B cell (primary cell): ENCODE data around the gene OR6K3. TPM values are rescaled to one million over a fixed set of nuclear protein-coding genes. Genes with fewer than 3 reads are reported as not detected.

Experiments used
- ATAC-seq: fragments of 200-7000 bp; cut with Tn5 transposase; one replicate; pipeline ENCODE4 v1.10.0; 2021; ENCODE audit warnings: low read depth, mild to moderate bottlenecking, moderate number of reproducible peaks, moderate library complexity
- CTCF ChIA-PET: fragments of 350-600 bp; sonication (Branson Sonifier 250); formaldehyde crosslinking; loops from one replicate; lab custom pipeline; 2021; ENCODE audit warnings: antibody characterized with exemption, inconsistent platforms; lab: Charles Lee
- POLR2A ChIA-PET: fragments of 350-600 bp; sonication (Branson Sonifier 250); formaldehyde crosslinking; loops from one replicate; lab custom pipeline; 2021; ENCODE audit warnings: antibody characterized with exemption; lab: Charles Lee
- DNase-seq: peaks from one replicate; pipeline ENCODE4 v3.0.0; 2013
- H2AFZ ChIP-seq: 2 replicates; pipeline ENCODE4 v1.6.1; 2012; ENCODE audit warnings: mild to moderate bottlenecking, low read depth, low read length; ENCODE audit not compliant: insufficient read depth, poor library complexity, severe bottlenecking
- H3K27ac ChIP-seq, 2 donors: 1 replicate in 1 of 2; 2 replicates in 1 of 2; pipeline ENCODE4 v1.5.1; 2012 to 2013; ENCODE audit warnings: low read length in 2 of 2, mild to moderate bottlenecking in 2 of 2, moderate library complexity in 1 of 2
- H3K27me3 ChIP-seq, 4 experiments: fragments of 200-600 bp in 1 of 4; sonication (generic) in 1 of 4; replicated peaks in 1 of 4; 1 replicate in 2 of 4; 2 replicates in 2 of 4; pipeline versions ENCODE4 v1.6.1 to v1.7.0; 2013 to 2016; ENCODE audit warnings: low read length in 3 of 4, mild to moderate bottlenecking in 2 of 4, mixed read lengths in 1 of 4, moderate library complexity in 1 of 4; ENCODE audit not compliant: insufficient read depth in 4 of 4, control insufficient read depth in 3 of 4; ENCODE audit errors: control extremely low read depth in 1 of 4
- H3K36me3 ChIP-seq, 2 experiments: replicated peaks in 1 of 2; 1 replicate in 1 of 2; 2 replicates in 1 of 2; pipeline versions ENCODE4 v1.6.1 to v1.7.1; 2013; ENCODE audit warnings: low read length in 1 of 2; ENCODE audit not compliant: insufficient read depth in 2 of 2, control insufficient read depth in 1 of 2; ENCODE audit errors: control extremely low read depth in 1 of 2, extremely low read depth in 1 of 2
- H3K4me1 ChIP-seq, 2 donors: fragments of 200-600 bp in 1 of 2; sonication (generic) in 1 of 2; 1 replicate in 1 of 2; 2 replicates in 1 of 2; pipeline versions ENCODE4 v1.5.1 to v1.6.1; 2013 to 2017; ENCODE audit warnings: low read length in 2 of 2; ENCODE audit not compliant: control insufficient read depth in 2 of 2, insufficient read depth in 2 of 2
- H3K4me2 ChIP-seq: replicated peaks from 2 replicates; pipeline ENCODE3; 2012; ENCODE audit warnings: mild to moderate bottlenecking, low read depth, low read length; ENCODE audit not compliant: poor library complexity, severe bottlenecking
- H3K4me3 ChIP-seq, 5 experiments: fragments of 200-600 bp in 1 of 5; sonication (generic) in 1 of 5; 1 replicate in 3 of 5; 2 replicates in 2 of 5; pipeline versions ENCODE4 v1.5.1 to v1.7.0; 2011 to 2016; ENCODE audit warnings: low read length in 4 of 5, mild to moderate bottlenecking in 4 of 5, low read depth in 2 of 5, control low read depth in 1 of 5, moderate library complexity in 1 of 5; ENCODE audit not compliant: insufficient read depth in 1 of 5; ENCODE audit errors: control extremely low read depth in 1 of 5, extremely low read depth in 1 of 5
- H3K79me2 ChIP-seq: fragments of 200-600 bp; sonication (generic); one replicate; pipeline ENCODE4 v1.6.0; 2016; ENCODE audit warnings: low read length; ENCODE audit not compliant: control insufficient read depth, insufficient read depth
- H3K9ac ChIP-seq: fragments of 200-600 bp; sonication (generic); 2 replicates; pipeline ENCODE4 v1.6.1; 2017; ENCODE audit warnings: mild to moderate bottlenecking, low read length, moderate library complexity
- H3K9me3 ChIP-seq, 3 donors: one replicate each; pipeline versions ENCODE4 v1.6.1 to v1.7.1; 2013; ENCODE audit warnings: low read length in 2 of 3; ENCODE audit not compliant: control insufficient read depth in 2 of 3, insufficient read depth in 1 of 3; ENCODE audit errors: control extremely low read depth in 1 of 3
- H4K20me1 ChIP-seq: 2 replicates; pipeline ENCODE4 v1.6.0; 2012; ENCODE audit warnings: mild to moderate bottlenecking, low read length; ENCODE audit not compliant: insufficient read depth, control insufficient read depth, poor library complexity, severe bottlenecking
- H3K27ac Mint-ChIP-seq: one replicate; pipeline ENCODE4 v1.8.0; 2021; ENCODE audit warnings: mixed read lengths
- H3K27me3 Mint-ChIP-seq: one replicate; pipeline ENCODE4 v1.8.0; 2021; ENCODE audit warnings: mixed read lengths
- H3K4me1 Mint-ChIP-seq: one replicate; pipeline ENCODE4 v1.8.0; 2021; ENCODE audit warnings: mixed read lengths
- H3K4me3 Mint-ChIP-seq: one replicate; pipeline ENCODE4 v1.8.0; 2021; ENCODE audit warnings: mixed read lengths
- H3K9me3 Mint-ChIP-seq: one replicate; pipeline ENCODE4 v1.8.0; 2022; ENCODE audit warnings: mixed read lengths; ENCODE audit not compliant: insufficient read depth
- EZH2 ChIP-seq: IDR thresholded peaks from 2 replicates; pipeline ENCODE4 v1.6.1; 2012; ENCODE audit warnings: borderline replicate concordance, low read depth, mild to moderate bottlenecking, moderate library complexity, low read length; ENCODE audit not compliant: insufficient read depth, poor library complexity, severe bottlenecking
- WGBS: methylation state at CpG from one replicate; pipeline ENCODE4 v1.1.5; 2013; ENCODE audit warnings: missing lambda C conversion rate; ENCODE audit not compliant: insufficient coverage; 5-methylcytosine and 5-hydroxymethylcytosine counted together
- intact Hi-C: fragments of 100-400 bp; cut with micrococcal nuclease; formaldehyde crosslinking; loops from one replicate; pipeline ENCODE4 v1.10.0; 2022
- polyA plus RNA-seq: library from polyadenylated mRNA; depleted of rRNA; stranded (reverse); fragments of >200 nt; gene quantifications from 2 replicates; pipeline ENCODE4 v1.2.3, GENCODE V29; 2012
- total RNA-seq, 2 donors: library from RNA; stranded (reverse); fragments of 120-200 nt in 1 of 2; gene quantifications; 1 replicate in 1 of 2; 2 replicates in 1 of 2; pipeline versions ENCODE4 v1.2.3 to v1.2.4, GENCODE V29; 2013 to 2022
- TF ChIP-seq, protein P1 (sequence below): fragments of 200-600 bp; IDR thresholded peaks from one replicate; pipeline ENCODE4 v1.8.0; 2022; ENCODE audit warnings: antibody characterized with exemption, mild to moderate bottlenecking

The OR6K3 gene
- total and polyA plus RNA-seq, 2 donors (not counting 1 experiment from before 2014, with no cell fraction given), result not detected

DNA sequence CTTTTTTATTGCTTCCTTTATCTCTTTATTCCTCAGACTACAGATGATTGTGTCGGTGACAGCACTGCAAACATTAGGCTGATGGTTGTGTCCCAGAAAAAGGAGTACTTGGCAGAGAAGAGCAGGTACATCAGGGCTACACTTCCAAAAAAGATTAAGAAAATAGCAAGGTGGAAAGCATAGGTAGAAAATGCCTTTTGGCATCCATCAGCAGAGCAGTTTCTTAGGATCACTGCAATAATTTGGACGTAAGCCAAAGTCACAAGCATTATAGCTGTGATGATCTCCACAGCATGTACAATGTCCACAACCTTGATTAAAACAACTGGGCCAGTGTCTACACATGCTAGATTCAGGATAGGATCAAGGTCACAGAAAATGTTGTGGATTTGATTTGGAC is 25.9 kb downstream of the OR6K3 start:
- no peak overlapping the region for H3K4me2 ChIP-seq
- ATAC-seq (no peak), DNase-seq (no peak)
- Mint-ChIP-seq H3K9me3 (no peaks in the 10 kb centered on the region), H3K27me3 (peaks cover 19% of the 10 kb centered on the region), H3K4me3 (no peak overlapping the region), H3K27ac (no peak overlapping the region), H3K4me1 (no peaks in the 10 kb centered on the region)
- no peaks in the 10 kb centered on the region for H3K4me1 ChIP-seq
- peaks cover 0 to 4% (median 0%) of the 10 kb centered on the region in 4 experiments for H3K27me3 ChIP-seq
- intact Hi-C loops, result no loop called here
- ChIA-PET POLR2A (no interaction called here), CTCF (interaction anchor here (1.2 kb wide), 1 partner anchor 1498 kb away, joined by 3 read pairs; no protein-coding TSS in a partner anchor)
- H3K9me3 ChIP-seq, result peaks cover 0 to under 1% (median 0%) of the 10 kb centered on the region in 3 donors
- no peak overlapping the region for H2AFZ ChIP-seq
- TF ChIP-seq EZH2, result no peak
- no peaks in the 10 kb centered on the region for H4K20me1 ChIP-seq
- no peaks in the 10 kb centered on the region for H3K36me3 ChIP-seq
- H3K79me2 ChIP-seq, result no peaks in the 10 kb centered on the region
- H3K9ac ChIP-seq, result no peak overlapping the region
- WGBS, result 80% methylated on average over 1 of the region's 2 CpGs
- H3K27ac ChIP-seq, result no peak overlapping the region
- no peak overlapping the region for H3K4me3 ChIP-seq

DNA sequence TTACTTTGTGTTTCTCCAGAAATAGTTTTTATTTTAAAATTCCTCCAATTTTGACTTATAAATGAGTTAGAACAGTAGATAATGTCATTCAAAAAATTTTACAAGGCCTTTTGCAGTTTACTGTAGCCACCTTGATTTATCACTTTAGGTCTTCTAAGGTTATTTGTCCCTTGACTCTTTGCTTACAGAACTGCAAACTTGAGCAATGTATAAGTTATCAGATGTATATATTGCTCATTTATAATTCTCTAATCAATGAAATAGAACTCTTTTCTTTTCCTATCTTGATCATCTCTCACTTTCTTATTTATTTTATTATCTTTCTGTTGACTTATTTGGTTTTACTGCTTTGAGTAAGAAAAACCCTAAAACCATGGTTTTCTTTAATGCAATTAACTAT is 28.2 kb downstream of the OR6K3 start:
- Mint-ChIP-seq H3K27ac (no peak overlapping the region), H3K9me3 (no peaks in the 10 kb centered on the region), H3K27me3 (peaks cover 22% of the 10 kb centered on the region), H3K4me3 (no peak overlapping the region), H3K4me1 (no peaks in the 10 kb centered on the region)
- DNase-seq (no peak), ATAC-seq (no peak)
- ChIA-PET CTCF (no interaction called here), POLR2A (no interaction called here)
- H3K4me3 ChIP-seq, result no peak overlapping the region
- no peak overlapping the region for H2AFZ ChIP-seq
- no peak overlapping the region for H3K9ac ChIP-seq
- no peaks in the 10 kb centered on the region for H3K79me2 ChIP-seq
- peaks cover 0 to 2% (median 0%) of the 10 kb centered on the region in 3 donors for H3K9me3 ChIP-seq
- peaks cover 0 to 4% (median 0%) of the 10 kb centered on the region in 4 experiments for H3K27me3 ChIP-seq
- H4K20me1 ChIP-seq, result no peaks in the 10 kb centered on the region
- no peaks in the 10 kb centered on the region for H3K36me3 ChIP-seq
- intact Hi-C loops, result no loop called here
- H3K27ac ChIP-seq, result no peak overlapping the region
- no peak for TF ChIP-seq EZH2
- TF ChIP-seq, protein P1, sequence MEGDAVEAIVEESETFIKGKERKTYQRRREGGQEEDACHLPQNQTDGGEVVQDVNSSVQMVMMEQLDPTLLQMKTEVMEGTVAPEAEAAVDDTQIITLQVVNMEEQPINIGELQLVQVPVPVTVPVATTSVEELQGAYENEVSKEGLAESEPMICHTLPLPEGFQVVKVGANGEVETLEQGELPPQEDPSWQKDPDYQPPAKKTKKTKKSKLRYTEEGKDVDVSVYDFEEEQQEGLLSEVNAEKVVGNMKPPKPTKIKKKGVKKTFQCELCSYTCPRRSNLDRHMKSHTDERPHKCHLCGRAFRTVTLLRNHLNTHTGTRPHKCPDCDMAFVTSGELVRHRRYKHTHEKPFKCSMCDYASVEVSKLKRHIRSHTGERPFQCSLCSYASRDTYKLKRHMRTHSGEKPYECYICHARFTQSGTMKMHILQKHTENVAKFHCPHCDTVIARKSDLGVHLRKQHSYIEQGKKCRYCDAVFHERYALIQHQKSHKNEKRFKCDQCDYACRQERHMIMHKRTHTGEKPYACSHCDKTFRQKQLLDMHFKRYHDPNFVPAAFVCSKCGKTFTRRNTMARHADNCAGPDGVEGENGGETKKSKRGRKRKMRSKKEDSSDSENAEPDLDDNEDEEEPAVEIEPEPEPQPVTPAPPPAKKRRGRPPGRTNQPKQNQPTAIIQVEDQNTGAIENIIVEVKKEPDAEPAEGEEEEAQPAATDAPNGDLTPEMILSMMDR, result no peak
- H3K4me1 ChIP-seq, result no peaks in the 10 kb centered on the region
- no peak overlapping the region for H3K4me2 ChIP-seq
